ENCODE measurements around the gene ABCC10. TPM values are rescaled to one million over a fixed set of nuclear protein-coding genes. Genes with fewer than 3 reads are reported as not detected.

Gene ABCC10
- total and polyA plus RNA-seq, 11 donors: 6.4 to 19.6 (median 10.3) TPM

- no peaks in the 10 kb centered on the region for H3K27me3 ChIP-seq
- ATAC-seq: peak; percentile 95 to 100 (median 100)
- WGBS, 4 donors: 1 to 3% (median 1%) methylated on average over 34 of the region's 34 CpGs
Observed at GRCh38 chr6:43477235-43478007, 50.1 kb downstream of the ABCC10 start, which contains the start of gene TJAP1. TSS of gene TJAP1 (plus strand) at chr6:43477570. CDS start at chr6:43499002, 21,432 bp downstream.

GRCh38 chr6:43478008-43478372, 50.6 kb downstream of the ABCC10 start:
- intact Hi-C loops (cut with DNase I): no loop called here
- ATAC-seq (no peak), DNase-seq (no peak)
- Histone ChIP-seq H3K27me3 (no peaks in the 10 kb centered on the region), H3K4me3 (peak overlapping the region; percentile 70 to 89 (median 75)), H3K9me3 (no peaks in the 10 kb centered on the region), H3K27ac (peak overlapping the region; percentile 49 to 89 (median 80)), H3K4me1 (peaks cover 8 to 57% (median 33%) of the 10 kb centered on the region in 12 donors), H3K36me3 (peaks cover 0 to 14% (median 0%) of the 10 kb centered on the region in 9 donors)
- 5 to 21% (median 16%) methylated on average over 3 of the region's 3 CpGs for WGBS, 4 donors
- TF ChIP-seq CTCF (IDR thresholded peaks at IDR 0.05) (no peak), POLR2A (IDR thresholded peaks at IDR 0.05) (no peak)

More at GRCh38 chr6:43477235-43478007, 50.1 kb downstream of the ABCC10 start, which contains the start of gene TJAP1:
- Histone ChIP-seq H3K4me3 (peak within 1 kb of the TSS; percentile 70 to 89 (median 75)), H3K4me1 (peaks cover 8 to 51% (median 33%) of the 10 kb centered on the region in 12 donors), H3K9me3 (no peaks in the 10 kb centered on the region), H3K36me3 (peaks cover 0 to 14% (median 0%) of the 10 kb centered on the region in 9 donors), H3K27ac (peak within 1 kb of the TSS; percentile 49 to 89 (median 80))
- intact Hi-C loops (cut with DNase I): no loop called here
- DNase-seq: peak; percentile 91 to 96 (median 94)
- peak in 1 of 2 donors; percentile 53 for TF ChIP-seq POLR2A (IDR thresholded peaks at IDR 0.05)
- TF ChIP-seq CTCF (IDR thresholded peaks at IDR 0.05): no peak

- no peak overlapping the region for H3K27ac ChIP-seq
Observed at GRCh38 chr6:43481075-43481474, 53.7 kb downstream of the ABCC10 start.

More at GRCh38 chr6:43481075-43481474, 53.7 kb downstream of the ABCC10 start:
- intact Hi-C loops (cut with DNase I): no loop called here
- 92 to 94% (median 93%) methylated on average over 2 of the region's 2 CpGs for WGBS, 4 donors
- Histone ChIP-seq H3K4me1 (peaks cover 8 to 54% (median 34%) of the 10 kb centered on the region in 12 donors), H3K4me3 (no peak overlapping the region), H3K27me3 (no peaks in the 10 kb centered on the region), H3K9me3 (no peaks in the 10 kb centered on the region), H3K36me3 (peaks cover 0 to 14% (median 0%) of the 10 kb centered on the region in 9 donors)
- ATAC-seq (no peak), DNase-seq (no peak)
- no peak for TF ChIP-seq CTCF (IDR thresholded peaks at IDR 0.05)

Data from heart left ventricle (tissue), 16 donors.